Ascending aorta (tissue), 2 donors: ENCODE measurements around the gene EGR1. TPM values are rescaled to one million over a fixed set of nuclear protein-coding genes. Genes with fewer than 3 reads are reported as not detected.
"Not testable (repeated sequence)": the region's sequence is repeated elsewhere in the genome, so short reads cannot be mapped to it uniquely, and the experiment has no call there.

Source experiments
- DNase-seq, 2 donors: peaks; one replicate each; pipeline ENCODE4 v3.0.0-alpha.2; 2019; ENCODE audit warnings: low spot score in 2 of 2
- H3K27ac ChIP-seq, 2 donors: fragments of 200-600 bp; sonication (generic); one replicate each; pipeline ENCODE4 v1.5.1; 2016 to 2017; ENCODE audit warnings: mild to moderate bottlenecking in 1 of 2
- H3K27me3 ChIP-seq: fragments of 200-600 bp; sonication (generic); one replicate; pipeline ENCODE4 v1.5.1; 2017
- H3K36me3 ChIP-seq, 2 donors: fragments of 200-600 bp; sonication (generic); one replicate each; pipeline ENCODE4 v1.5.1; 2016
- H3K4me1 ChIP-seq, 2 donors: fragments of 200-600 bp; sonication (generic); one replicate each; pipeline ENCODE4 v1.5.1; 2016 to 2017; ENCODE audit warnings: mild to moderate bottlenecking in 1 of 2
- H3K4me3 ChIP-seq, 2 donors: fragments of 200-600 bp; sonication (generic); one replicate each; pipeline ENCODE4 v1.5.1; 2016 to 2017; ENCODE audit warnings: mild to moderate bottlenecking in 1 of 2
- H3K9me3 ChIP-seq, 2 donors: fragments of 200-600 bp; sonication (generic); one replicate each; pipeline ENCODE4 v1.5.1; 2016
- intact Hi-C: fragments of 100-400 bp; cut with DNase I; formaldehyde crosslinking; loops from one replicate; pipeline ENCODE4 v1.15.1; 2023
- total RNA-seq: library from RNA; depleted of rRNA; stranded (reverse); fragments of >200 nt; gene quantifications from one replicate; pipeline ENCODE4 v1.1.0, GENCODE V29; 2016
- TF ChIP-seq, protein P1 (sequence below), 3 experiments: fragments of 200-600 bp in 2 of 3; fragments of 450-650 bp in 1 of 3; sonication (generic) in 2 of 3; IDR thresholded peaks; one replicate each; pipeline ENCODE4 v1.5.1; 2016 to 2019; ENCODE audit warnings: antibody characterized with exemption in 3 of 3, mild to moderate bottlenecking in 1 of 3, moderate library complexity in 1 of 3

Gene EGR1
- total RNA-seq, 1 donor from 2014 or later, result 419 TPM

GRCh38 chr5:138502121-138502520, 36.8 kb downstream of the EGR1 start:
- Histone ChIP-seq H3K27ac (no peak overlapping the region), H3K27me3 (no peaks in the 10 kb centered on the region), H3K9me3 (no peaks in the 10 kb centered on the region), H3K36me3 (peaks cover under 1 to 2% of the 10 kb centered on the region in 2 donors), H3K4me3 (no peak overlapping the region), H3K4me1 (peaks cover 5 to 19% of the 10 kb centered on the region in 2 donors)
- TF ChIP-seq, protein P1, sequence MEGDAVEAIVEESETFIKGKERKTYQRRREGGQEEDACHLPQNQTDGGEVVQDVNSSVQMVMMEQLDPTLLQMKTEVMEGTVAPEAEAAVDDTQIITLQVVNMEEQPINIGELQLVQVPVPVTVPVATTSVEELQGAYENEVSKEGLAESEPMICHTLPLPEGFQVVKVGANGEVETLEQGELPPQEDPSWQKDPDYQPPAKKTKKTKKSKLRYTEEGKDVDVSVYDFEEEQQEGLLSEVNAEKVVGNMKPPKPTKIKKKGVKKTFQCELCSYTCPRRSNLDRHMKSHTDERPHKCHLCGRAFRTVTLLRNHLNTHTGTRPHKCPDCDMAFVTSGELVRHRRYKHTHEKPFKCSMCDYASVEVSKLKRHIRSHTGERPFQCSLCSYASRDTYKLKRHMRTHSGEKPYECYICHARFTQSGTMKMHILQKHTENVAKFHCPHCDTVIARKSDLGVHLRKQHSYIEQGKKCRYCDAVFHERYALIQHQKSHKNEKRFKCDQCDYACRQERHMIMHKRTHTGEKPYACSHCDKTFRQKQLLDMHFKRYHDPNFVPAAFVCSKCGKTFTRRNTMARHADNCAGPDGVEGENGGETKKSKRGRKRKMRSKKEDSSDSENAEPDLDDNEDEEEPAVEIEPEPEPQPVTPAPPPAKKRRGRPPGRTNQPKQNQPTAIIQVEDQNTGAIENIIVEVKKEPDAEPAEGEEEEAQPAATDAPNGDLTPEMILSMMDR (IDR thresholded peaks at IDR 0.05), result no peak
- no peak for DNase-seq
- intact Hi-C loops, result no loop called here

DNA sequence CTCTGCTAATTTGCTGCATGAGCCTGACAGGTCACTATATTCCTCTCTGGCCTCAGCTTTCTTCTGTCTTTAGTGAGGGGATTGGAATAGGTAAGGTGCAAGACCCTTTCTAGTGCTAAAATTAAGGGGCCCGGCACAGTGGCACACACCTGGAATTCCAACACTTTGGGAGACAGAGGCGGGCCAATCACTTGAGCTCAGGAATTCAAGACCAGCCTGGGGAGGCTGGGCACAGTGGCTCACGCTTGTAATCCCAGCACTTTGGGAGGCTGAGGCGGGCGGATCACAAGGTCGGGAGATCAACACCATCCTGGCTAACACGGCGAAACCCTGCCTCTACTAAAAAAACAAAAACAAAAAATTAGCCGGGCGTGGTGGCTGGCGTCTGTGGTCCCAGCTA, 37.2 kb downstream of the EGR1 start:
- Histone ChIP-seq H3K4me3 (no peak overlapping the region), H3K9me3 (no peaks in the 10 kb centered on the region), H3K36me3 (peaks cover 4 to 6% of the 10 kb centered on the region in 2 donors), H3K27me3 (no peaks in the 10 kb centered on the region), H3K4me1 (peaks cover 5 to 19% of the 10 kb centered on the region in 2 donors), H3K27ac (no peak overlapping the region)
- no peak for DNase-seq
- TF ChIP-seq, protein P1 (IDR thresholded peaks at IDR 0.05), result no peak
- intact Hi-C loops, result no loop called here

GRCh38 chr5:138503487-138504270, 38.4 kb downstream of the EGR1 start:
- Histone ChIP-seq H3K27me3 (no peaks in the 10 kb centered on the region), H3K4me3 (no peak overlapping the region), H3K9me3 (no peaks in the 10 kb centered on the region), H3K4me1 (peaks cover 5 to 19% of the 10 kb centered on the region in 2 donors), H3K36me3 (peaks cover 16 to 17% of the 10 kb centered on the region in 2 donors), H3K27ac (peak overlapping the region; percentile 35 to 43)
- no peak for DNase-seq
- TF ChIP-seq, protein P1 (IDR thresholded peaks at IDR 0.05), result peak; percentile 74 to 80 (median 78)
- intact Hi-C loops, result loop anchor here (1.0 to 2.0 kb wide), 4 partner anchors 11 to 53 kb away; partner anchors contain the start of gene ETF1

DNA sequence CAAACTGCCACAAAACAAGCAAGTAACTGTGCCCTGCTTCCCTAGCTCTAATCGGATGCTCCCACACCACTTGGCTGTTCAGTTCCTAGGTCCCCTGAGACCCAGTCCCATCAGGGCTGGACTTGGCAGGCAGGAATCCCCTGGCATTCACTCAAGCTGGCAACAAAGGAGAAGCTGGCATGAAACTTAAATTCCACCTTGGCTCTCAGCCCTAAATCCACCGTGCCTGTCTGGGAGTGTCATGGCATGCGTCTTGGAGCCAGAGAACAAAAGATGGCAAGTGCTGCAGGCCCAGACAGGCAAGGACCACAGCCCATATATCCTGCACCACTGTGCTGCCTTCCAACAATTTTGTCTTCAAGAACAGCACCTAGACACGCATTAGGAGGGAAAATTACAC, 39.5 kb downstream of the EGR1 start:
- H3K27me3 ChIP-seq, result no peaks in the 10 kb centered on the region
- no peak overlapping the region for H3K4me3 ChIP-seq
- H3K36me3 ChIP-seq, result peaks cover 22 to 29% of the 10 kb centered on the region in 2 donors
- TF ChIP-seq, protein P1 (IDR thresholded peaks at IDR 0.05), result no peak
- intact Hi-C loops, result loop anchor here (1.0 to 2.0 kb wide), 2 partner anchors 38 to 40 kb away; partner anchors contain the start of gene ETF1
- peak overlapping the region; percentile 35 to 43 for H3K27ac ChIP-seq
- H3K4me1 ChIP-seq, result peaks cover 5 to 19% of the 10 kb centered on the region in 2 donors
- H3K9me3 ChIP-seq, result no peaks in the 10 kb centered on the region
- DNase-seq, result peak in 1 of 2 donors; percentile 76

GRCh38 chr5:138506370-138507306, 41.4 kb downstream of the EGR1 start:
- no peak overlapping the region for H3K27ac ChIP-seq
- no peak overlapping the region for H3K4me3 ChIP-seq
- H3K4me1 ChIP-seq, result peaks cover 5 to 19% of the 10 kb centered on the region in 2 donors
- TF ChIP-seq, protein P1 (IDR thresholded peaks at IDR 0.05), result no peak
- intact Hi-C loops, result no loop called here
- H3K36me3 ChIP-seq, result peaks cover 32 to 45% of the 10 kb centered on the region in 2 donors
- DNase-seq, result no peak
- H3K27me3 ChIP-seq, result no peaks in the 10 kb centered on the region
- no peaks in the 10 kb centered on the region for H3K9me3 ChIP-seq

- H3K9me3 ChIP-seq, H3K4me3 ChIP-seq, DNase-seq, H3K27ac ChIP-seq, intact Hi-C loops, H3K27me3 ChIP-seq: not testable (repeated sequence)
- Histone ChIP-seq H3K36me3 (peaks cover 37 to 47% of the 10 kb centered on the region in 2 donors), H3K4me1 (peaks cover 5 to 19% of the 10 kb centered on the region in 2 donors)
Measured at GRCh38 chr5:138507485-138507884, 42.2 kb downstream of the EGR1 start.
